Peyer's patch (tissue), 4 donors: ENCODE data around the gene NFAT5. TPM values are rescaled to one million over a fixed set of nuclear protein-coding genes. Genes with fewer than 3 reads are reported as not detected.

Source experiments
- DNase-seq, 3 donors: peaks; one replicate each; pipeline ENCODE4 v3.0.0-alpha.2; 2017 to 2019
- H3K27ac ChIP-seq, 4 donors: fragments of 200-600 bp; sonication (generic); one replicate each; pipeline ENCODE4 v1.5.1; 2016 to 2019
- H3K27me3 ChIP-seq, 2 donors: fragments of 200-600 bp; sonication (generic); one replicate each; pipeline ENCODE4 v1.5.1; 2019
- H3K36me3 ChIP-seq, 3 donors: fragments of 200-600 bp; sonication (generic); one replicate each; pipeline ENCODE4 v1.5.1; 2016 to 2019
- H3K4me1 ChIP-seq, 4 donors: fragments of 200-600 bp; sonication (generic); one replicate each; pipeline ENCODE4 v1.5.1; 2016 to 2019
- H3K4me3 ChIP-seq, 4 donors: fragments of 200-600 bp; sonication (generic); 1 replicate in 3 of 4; 2 replicates in 1 of 4; pipeline ENCODE4 v1.5.1; 2016 to 2019; ENCODE audit warnings: mild to moderate bottlenecking in 1 of 4
- H3K9me3 ChIP-seq, 4 donors: fragments of 200-600 bp; sonication (generic); one replicate each; pipeline ENCODE4 v1.5.1; 2016 to 2019; ENCODE audit warnings: mild to moderate bottlenecking in 1 of 4
- POLR2A ChIP-seq, 2 donors: fragments of 450-650 bp; IDR thresholded peaks; one replicate each; pipeline ENCODE4 v1.5.1; 2017; ENCODE audit warnings: antibody characterized with exemption in 2 of 2, mild to moderate bottlenecking in 2 of 2, moderate library complexity in 2 of 2
- small RNA-seq, 2 donors: library from RNA; depleted of rRNA; stranded (forward); fragments of <200 nt; gene quantifications; one replicate each; pipeline ENCODE3, GENCODE V24; 2016
- total RNA-seq, 4 donors: library from RNA; depleted of rRNA; stranded (reverse); fragments of >200 nt; gene quantifications; one replicate each; pipeline ENCODE4 v1.1.0, GENCODE V29; 2016
- TF ChIP-seq, protein P1 (sequence below), 6 experiments: fragments of 450-650 bp in 4 of 6; fragments of 200-600 bp in 2 of 6; sonication (generic) in 1 of 6; IDR thresholded peaks; one replicate each; pipeline ENCODE4 v1.5.1; 2017 to 2019; ENCODE audit warnings: antibody characterized with exemption in 6 of 6, mild to moderate bottlenecking in 3 of 6, moderate library complexity in 1 of 6

The NFAT5 gene
- total RNA-seq, 4 donors from 2014 or later, result 40.5 to 93.3 (median 66.8) TPM

GRCh38 chr16:69745959-69746358, 180.2 kb downstream of the NFAT5 start:
- Histone ChIP-seq H3K36me3 (peaks cover 0 to 97% (median 0%) of the 10 kb centered on the region in 3 donors), H3K9me3 (no peaks in the 10 kb centered on the region), H3K27me3 (no peaks in the 10 kb centered on the region), H3K4me1 (peaks cover 0 to 7% (median 2%) of the 10 kb centered on the region in 4 donors), H3K27ac (no peak overlapping the region), H3K4me3 (no peak overlapping the region)
- no peak for DNase-seq
- no peak for TF ChIP-seq POLR2A (IDR thresholded peaks at IDR 0.05)
- TF ChIP-seq, protein P1, sequence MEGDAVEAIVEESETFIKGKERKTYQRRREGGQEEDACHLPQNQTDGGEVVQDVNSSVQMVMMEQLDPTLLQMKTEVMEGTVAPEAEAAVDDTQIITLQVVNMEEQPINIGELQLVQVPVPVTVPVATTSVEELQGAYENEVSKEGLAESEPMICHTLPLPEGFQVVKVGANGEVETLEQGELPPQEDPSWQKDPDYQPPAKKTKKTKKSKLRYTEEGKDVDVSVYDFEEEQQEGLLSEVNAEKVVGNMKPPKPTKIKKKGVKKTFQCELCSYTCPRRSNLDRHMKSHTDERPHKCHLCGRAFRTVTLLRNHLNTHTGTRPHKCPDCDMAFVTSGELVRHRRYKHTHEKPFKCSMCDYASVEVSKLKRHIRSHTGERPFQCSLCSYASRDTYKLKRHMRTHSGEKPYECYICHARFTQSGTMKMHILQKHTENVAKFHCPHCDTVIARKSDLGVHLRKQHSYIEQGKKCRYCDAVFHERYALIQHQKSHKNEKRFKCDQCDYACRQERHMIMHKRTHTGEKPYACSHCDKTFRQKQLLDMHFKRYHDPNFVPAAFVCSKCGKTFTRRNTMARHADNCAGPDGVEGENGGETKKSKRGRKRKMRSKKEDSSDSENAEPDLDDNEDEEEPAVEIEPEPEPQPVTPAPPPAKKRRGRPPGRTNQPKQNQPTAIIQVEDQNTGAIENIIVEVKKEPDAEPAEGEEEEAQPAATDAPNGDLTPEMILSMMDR (IDR thresholded peaks at IDR 0.05), result no peak

DNA sequence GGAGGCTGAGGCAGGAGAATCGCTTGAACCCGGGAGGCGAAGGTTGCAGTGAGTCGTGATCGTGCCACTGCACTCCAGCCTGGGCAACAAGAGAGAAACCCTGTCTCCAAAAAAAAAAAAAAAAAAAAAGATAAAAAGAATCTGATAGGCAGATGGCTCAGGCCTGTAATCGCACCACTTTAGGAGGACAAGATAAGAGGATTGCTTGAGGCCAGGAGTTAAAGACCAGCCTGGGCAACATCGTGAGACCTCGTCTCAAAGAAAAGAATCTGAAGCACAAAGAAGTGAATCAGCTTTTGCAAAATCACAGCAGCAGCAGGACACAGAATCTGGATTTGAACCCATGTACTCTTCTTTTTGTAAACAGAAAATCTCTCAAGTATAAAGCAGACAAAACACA, 181.3 kb downstream of the NFAT5 start:
- peaks cover 0 to 97% (median 0%) of the 10 kb centered on the region in 3 donors for H3K36me3 ChIP-seq

GRCh38 chr16:69748694-69749345, 183.1 kb downstream of the NFAT5 start:
- TF ChIP-seq, protein P1 (IDR thresholded peaks at IDR 0.05), result no peak
- no peak for TF ChIP-seq POLR2A (IDR thresholded peaks at IDR 0.05)

More for the DNA sequence above, 181.3 kb downstream of the NFAT5 start:
- H3K27me3 ChIP-seq, result no peaks in the 10 kb centered on the region
- no peak overlapping the region for H3K4me3 ChIP-seq
- H3K4me1 ChIP-seq, result no peaks in the 10 kb centered on the region
- H3K9me3 ChIP-seq, result no peaks in the 10 kb centered on the region
- DNase-seq, result no peak
- TF ChIP-seq, protein P1 (IDR thresholded peaks at IDR 0.05), result no peak
- TF ChIP-seq POLR2A (IDR thresholded peaks at IDR 0.05), result no peak
- no peak overlapping the region for H3K27ac ChIP-seq

DNA sequence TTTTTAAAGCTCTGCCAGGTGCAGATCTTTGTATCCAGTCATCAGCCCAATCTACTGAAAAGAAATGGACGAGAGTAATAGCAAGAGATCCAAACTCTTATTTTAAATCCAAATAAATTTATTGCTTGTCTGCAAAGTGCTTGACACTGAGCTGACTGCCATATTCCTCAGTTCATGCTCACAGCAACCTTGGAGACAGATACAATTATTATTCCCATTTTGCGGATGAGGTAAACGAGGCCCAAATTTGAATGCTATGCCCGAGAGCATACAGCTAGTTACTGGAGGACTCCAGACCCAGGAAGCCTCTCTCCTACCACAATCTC, 188.3 kb downstream of the NFAT5 start:
- H3K27ac ChIP-seq, result peak overlapping the region; percentile 57 to 82 (median 71)
- H3K36me3 ChIP-seq, result peaks cover 0 to 29% (median 0%) of the 10 kb centered on the region in 3 donors
- H3K4me3 ChIP-seq, result peak overlapping the region; percentile 73 to 95 (median 80)
- DNase-seq, result no peak
- no peaks in the 10 kb centered on the region for H3K9me3 ChIP-seq
- no peak for TF ChIP-seq POLR2A (IDR thresholded peaks at IDR 0.05)
- TF ChIP-seq, protein P1 (IDR thresholded peaks at IDR 0.05), result no peak
- H3K27me3 ChIP-seq, result no peaks in the 10 kb centered on the region
- peaks cover 0 to 19% (median 6%) of the 10 kb centered on the region in 4 donors for H3K4me1 ChIP-seq

More at GRCh38 chr16:69748694-69749345, 183.1 kb downstream of the NFAT5 start:
- H3K4me1 ChIP-seq, result peaks cover 0 to 15% (median 5%) of the 10 kb centered on the region in 4 donors
- H3K4me3 ChIP-seq, result no peak overlapping the region
- H3K27ac ChIP-seq, result no peak overlapping the region
- peaks cover 0 to 82% (median 0%) of the 10 kb centered on the region in 3 donors for H3K36me3 ChIP-seq
- no peaks in the 10 kb centered on the region for H3K27me3 ChIP-seq
- DNase-seq, result no peak
- H3K9me3 ChIP-seq, result no peaks in the 10 kb centered on the region

Small RNA genes lying within 50 kb of the gene (small RNA-seq; reads per million reads assigned to genes)
- 0 reads per million in 2 donors for gene MIR1538

Other genes starting within 250 kb of the NFAT5 start
- 10 to 100 TPM; 17.7 to 23.3 (median 18.9) TPM for gene PDF, start 235.4 kb upstream of the NFAT5 start, total RNA-seq
- 10 to 100 TPM; 57.3 to 79.5 (median 77.0) TPM for gene COG8, start 226.4 kb upstream of the NFAT5 start, total RNA-seq
- gene NIP7, start 226.2 kb upstream of the NFAT5 start, total RNA-seq, result 10 to 100 TPM in 2 of 4 donors, 1 to 10 TPM in 2; 6.9 to 20.6 (median 10.5) TPM
- gene TMED6, start 214.2 kb upstream of the NFAT5 start, total RNA-seq, result 1 to 10 TPM; 4.3 to 9.9 (median 6.6) TPM
- 10 to 100 TPM; 17.0 to 47.4 (median 28.5) TPM for gene TERF2, start 180.0 kb upstream of the NFAT5 start, total RNA-seq
- gene CYB5B, start 141.3 kb upstream of the NFAT5 start, total RNA-seq, result 10 to 100 TPM; 62.7 to 95.7 (median 65.7) TPM
- gene NQO1, start 160.6 kb downstream of the NFAT5 start, total RNA-seq, result 100 to 1,000 TPM in 3 of 4 donors, 10 to 100 TPM in 1; 42.4 to 311 (median 144) TPM
- gene NOB1, start 189.0 kb downstream of the NFAT5 start, total RNA-seq, result 10 to 100 TPM; 13.5 to 37.1 (median 27.7) TPM
- gene WWP2, start 196.4 kb downstream of the NFAT5 start, total RNA-seq, result 100 to 1,000 TPM in 3 of 4 donors, 10 to 100 TPM in 1; 93.5 to 199 (median 111) TPM